Measurements from ENCODE around the gene CAPN11.

DNA sequence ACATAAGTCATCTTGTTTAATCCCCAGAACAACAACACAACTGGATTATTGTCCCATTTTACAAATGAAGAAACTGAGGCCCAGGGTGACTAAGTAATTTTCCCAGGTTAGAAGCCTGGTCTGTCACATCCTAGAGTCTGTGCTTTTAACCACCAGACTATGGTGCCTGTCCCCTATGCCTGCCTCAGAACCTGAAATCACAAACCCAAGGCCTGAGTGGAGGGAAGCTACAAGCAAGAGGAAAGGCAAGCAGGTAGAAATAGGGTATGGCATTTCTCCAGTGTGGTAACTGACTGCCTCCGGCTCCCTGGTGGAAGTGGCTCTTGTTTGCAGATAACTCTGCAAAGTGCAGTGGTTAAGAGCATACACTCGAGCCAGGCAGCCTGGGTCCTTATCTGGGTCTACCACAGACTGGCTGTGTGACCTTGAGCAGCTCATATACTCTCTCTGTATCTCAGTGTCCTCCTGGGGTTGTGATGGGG lies 28.7 kb upstream of the CAPN11 start:
- no peak for TF ChIP-seq POLR2AphosphoS5 (IDR thresholded peaks at IDR 0.05; ENCODE audit: low read depth, low read length)
- no peak for TF ChIP-seq SIN3A (IDR thresholded peaks at IDR 0.05; ENCODE audit: borderline replicate concordance, insufficient read depth, low read length)
- TF ChIP-seq TAF1 (IDR thresholded peaks at IDR 0.05; ENCODE audit: borderline replicate concordance, insufficient read depth, low read length) = no peak
- TF ChIP-seq, protein P1, sequence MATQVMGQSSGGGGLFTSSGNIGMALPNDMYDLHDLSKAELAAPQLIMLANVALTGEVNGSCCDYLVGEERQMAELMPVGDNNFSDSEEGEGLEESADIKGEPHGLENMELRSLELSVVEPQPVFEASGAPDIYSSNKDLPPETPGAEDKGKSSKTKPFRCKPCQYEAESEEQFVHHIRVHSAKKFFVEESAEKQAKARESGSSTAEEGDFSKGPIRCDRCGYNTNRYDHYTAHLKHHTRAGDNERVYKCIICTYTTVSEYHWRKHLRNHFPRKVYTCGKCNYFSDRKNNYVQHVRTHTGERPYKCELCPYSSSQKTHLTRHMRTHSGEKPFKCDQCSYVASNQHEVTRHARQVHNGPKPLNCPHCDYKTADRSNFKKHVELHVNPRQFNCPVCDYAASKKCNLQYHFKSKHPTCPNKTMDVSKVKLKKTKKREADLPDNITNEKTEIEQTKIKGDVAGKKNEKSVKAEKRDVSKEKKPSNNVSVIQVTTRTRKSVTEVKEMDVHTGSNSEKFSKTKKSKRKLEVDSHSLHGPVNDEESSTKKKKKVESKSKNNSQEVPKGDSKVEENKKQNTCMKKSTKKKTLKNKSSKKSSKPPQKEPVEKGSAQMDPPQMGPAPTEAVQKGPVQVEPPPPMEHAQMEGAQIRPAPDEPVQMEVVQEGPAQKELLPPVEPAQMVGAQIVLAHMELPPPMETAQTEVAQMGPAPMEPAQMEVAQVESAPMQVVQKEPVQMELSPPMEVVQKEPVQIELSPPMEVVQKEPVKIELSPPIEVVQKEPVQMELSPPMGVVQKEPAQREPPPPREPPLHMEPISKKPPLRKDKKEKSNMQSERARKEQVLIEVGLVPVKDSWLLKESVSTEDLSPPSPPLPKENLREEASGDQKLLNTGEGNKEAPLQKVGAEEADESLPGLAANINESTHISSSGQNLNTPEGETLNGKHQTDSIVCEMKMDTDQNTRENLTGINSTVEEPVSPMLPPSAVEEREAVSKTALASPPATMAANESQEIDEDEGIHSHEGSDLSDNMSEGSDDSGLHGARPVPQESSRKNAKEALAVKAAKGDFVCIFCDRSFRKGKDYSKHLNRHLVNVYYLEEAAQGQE (IDR thresholded peaks at IDR 0.05; ENCODE audit: insufficient read depth in 1 of 2, low read depth in 2 of 2, low read length in 2 of 2) = no peak
- TF ChIP-seq FOXP2 (optimal IDR thresholded peaks at IDR 0.05; ENCODE audit: borderline replicate concordance, extremely low read depth, extremely low read length, insufficient read depth) = no peak

Measured in PFSK-1 (cell line).